HFF-Myc (cell line): ENCODE results near the gene MR1.

ENCODE experiments used
- DNase-seq: peaks from one replicate; pipeline ENCODE4 v3.0.0-alpha.2; 2011; ENCODE audit warnings: low read depth; ENCODE audit errors: extremely low read depth
- H3K4me3 ChIP-seq: replicated peaks from 2 replicates; pipeline ENCODE4 v1.5.1; 2011; ENCODE audit warnings: low read depth, mild to moderate bottlenecking, control low read depth, low read length
- TF ChIP-seq, protein P1 (sequence below): IDR thresholded peaks from 2 replicates; pipeline ENCODE4 v1.5.1; 2012; ENCODE audit warnings: mild to moderate bottlenecking, low read depth, low read length, control low read depth; ENCODE audit errors: missing control alignments

Gene MR1

DNA sequence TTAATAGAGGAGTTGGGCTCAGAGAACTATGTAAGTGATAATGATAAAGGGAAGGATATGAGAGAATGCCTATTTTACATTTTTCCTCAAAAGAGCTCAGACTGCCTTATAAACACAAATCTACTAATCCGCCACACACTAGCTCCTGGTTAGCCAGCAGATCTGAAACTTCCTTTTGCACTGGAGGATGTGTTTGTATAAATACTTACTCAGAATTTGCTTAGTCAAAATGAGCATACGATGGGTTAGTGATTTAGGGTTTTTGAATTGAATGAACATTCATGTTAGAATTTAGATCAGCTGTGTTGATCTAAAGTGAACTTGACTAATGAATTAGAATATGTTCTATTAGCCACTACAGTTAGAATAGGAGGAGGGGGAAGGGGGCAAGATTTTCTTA lies 45.6 kb downstream of the MR1 start:
- TF ChIP-seq, protein P1, sequence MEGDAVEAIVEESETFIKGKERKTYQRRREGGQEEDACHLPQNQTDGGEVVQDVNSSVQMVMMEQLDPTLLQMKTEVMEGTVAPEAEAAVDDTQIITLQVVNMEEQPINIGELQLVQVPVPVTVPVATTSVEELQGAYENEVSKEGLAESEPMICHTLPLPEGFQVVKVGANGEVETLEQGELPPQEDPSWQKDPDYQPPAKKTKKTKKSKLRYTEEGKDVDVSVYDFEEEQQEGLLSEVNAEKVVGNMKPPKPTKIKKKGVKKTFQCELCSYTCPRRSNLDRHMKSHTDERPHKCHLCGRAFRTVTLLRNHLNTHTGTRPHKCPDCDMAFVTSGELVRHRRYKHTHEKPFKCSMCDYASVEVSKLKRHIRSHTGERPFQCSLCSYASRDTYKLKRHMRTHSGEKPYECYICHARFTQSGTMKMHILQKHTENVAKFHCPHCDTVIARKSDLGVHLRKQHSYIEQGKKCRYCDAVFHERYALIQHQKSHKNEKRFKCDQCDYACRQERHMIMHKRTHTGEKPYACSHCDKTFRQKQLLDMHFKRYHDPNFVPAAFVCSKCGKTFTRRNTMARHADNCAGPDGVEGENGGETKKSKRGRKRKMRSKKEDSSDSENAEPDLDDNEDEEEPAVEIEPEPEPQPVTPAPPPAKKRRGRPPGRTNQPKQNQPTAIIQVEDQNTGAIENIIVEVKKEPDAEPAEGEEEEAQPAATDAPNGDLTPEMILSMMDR: no peak
- H3K4me3 ChIP-seq: no peak overlapping the region
- no peak for DNase-seq

DNA sequence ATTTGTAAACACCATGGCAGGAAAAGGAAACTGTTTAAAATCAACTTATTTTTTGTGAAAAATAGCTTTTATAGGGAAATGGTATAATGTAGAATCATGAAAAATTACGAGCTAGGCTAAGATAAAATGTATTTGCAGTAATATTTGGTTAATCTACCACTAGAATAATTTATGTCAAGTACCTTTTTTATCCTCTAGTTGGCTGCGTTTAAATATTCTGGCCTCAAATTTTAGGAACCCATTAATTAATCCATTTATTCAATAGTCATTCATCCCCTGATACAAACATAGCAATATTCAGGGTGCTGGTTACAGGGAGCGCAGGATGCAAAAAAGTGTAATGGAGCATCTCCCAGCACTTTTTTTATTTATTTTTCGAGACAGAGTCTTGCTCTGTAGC lies 46.1 kb downstream of the MR1 start:
- TF ChIP-seq, protein P1: no peak
- no peak overlapping the region for H3K4me3 ChIP-seq
- no peak for DNase-seq

DNA sequence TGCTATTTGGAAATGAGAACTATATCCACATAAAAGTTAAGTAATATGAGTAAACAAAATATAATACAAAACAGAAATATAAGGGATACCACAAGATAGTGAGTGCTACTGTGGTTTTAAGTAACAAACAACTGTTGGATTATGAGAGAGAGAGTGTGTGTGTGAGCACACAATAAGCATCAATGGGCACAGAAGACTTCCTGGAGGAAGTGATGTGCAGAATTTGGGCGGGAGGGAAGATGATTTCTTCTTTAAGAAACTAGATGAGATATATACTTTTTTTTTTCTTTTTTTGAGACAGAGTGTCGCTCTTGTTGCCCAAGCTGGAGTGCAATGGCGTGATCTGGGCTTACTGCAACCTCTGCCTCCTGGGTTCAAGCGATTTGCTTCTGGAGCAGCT lies 46.8 kb downstream of the MR1 start:
- TF ChIP-seq, protein P1: no peak
- no peak overlapping the region for H3K4me3 ChIP-seq
- DNase-seq: no peak

DNA sequence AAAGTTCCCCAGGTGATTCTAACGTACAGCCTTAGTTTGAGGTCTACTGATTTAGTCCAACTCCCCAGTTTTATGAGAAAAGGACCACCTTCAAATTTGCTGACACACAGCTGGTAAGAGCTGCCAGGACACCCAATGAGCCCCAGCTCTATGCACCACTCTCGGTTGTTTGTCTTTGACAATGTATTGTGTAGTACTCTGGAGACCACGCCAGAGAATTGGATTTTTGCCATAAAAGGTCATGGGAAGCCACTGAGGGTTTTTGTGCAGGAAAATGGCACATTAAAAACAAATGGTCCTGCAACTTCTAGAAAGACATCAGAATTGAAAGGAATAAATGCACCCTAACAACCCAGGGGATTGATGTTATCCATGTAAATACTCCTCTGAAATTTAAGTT lies 47.6 kb downstream of the MR1 start:
- TF ChIP-seq, protein P1: no peak
- DNase-seq: no peak
- no peak overlapping the region for H3K4me3 ChIP-seq

DNA sequence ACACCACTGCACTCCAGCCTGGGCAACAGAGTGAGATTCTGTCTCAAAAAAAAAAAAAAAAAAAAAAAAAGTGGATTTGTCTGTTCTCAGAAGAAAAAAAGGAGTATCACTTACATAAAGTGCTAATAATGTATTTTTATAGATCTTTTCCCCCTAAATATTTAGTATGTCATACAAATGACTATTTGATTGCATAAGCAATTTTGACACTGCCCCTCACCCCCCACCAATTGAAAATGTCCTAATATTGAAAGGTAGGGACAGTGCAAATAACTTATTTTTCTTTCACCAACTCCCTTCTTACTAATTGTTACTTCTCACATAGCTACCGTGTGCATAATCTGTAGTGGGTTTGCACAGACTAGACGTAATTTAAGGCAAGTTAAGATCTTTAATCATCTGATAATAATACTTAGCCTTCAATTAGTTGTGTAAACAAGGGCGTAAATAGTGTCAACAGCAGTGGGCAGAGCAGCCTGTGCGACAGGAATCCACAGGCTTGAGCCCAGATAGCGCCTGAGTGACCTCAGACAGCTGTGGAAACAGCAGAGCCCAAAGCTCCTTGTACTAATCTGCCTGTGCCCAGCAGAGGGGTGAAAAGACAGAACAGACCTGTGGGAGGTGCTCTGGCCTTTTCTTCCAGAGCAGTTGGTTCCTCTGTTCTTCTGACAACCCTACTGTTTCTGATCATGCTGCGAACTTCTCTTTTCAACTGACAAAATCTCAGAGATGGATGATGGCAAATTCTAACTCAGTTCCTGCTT lies 50.2 kb downstream of the MR1 start:
- DNase-seq: no peak
- TF ChIP-seq, protein P1: peak; percentile 40
- no peak overlapping the region for H3K4me3 ChIP-seq

DNA sequence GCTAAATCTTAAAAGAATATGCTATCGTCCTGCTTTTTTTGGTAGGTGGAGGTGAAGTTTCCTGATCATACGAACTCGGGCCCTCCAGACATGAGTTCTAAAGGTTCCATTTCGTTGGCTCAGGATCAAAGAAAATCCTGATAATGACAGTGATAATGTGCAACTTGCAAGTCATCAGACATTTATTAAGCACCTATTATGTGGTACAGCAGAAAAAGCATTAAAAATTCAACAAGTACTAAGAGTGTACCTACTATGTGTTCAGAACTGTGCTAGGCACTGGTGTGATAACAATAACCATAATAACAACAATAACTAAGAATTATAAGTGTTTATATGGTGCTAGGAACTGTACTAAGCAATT lies 50.8 kb downstream of the MR1 start:
- DNase-seq: no peak
- no peak overlapping the region for H3K4me3 ChIP-seq
- TF ChIP-seq, protein P1: no peak

DNA sequence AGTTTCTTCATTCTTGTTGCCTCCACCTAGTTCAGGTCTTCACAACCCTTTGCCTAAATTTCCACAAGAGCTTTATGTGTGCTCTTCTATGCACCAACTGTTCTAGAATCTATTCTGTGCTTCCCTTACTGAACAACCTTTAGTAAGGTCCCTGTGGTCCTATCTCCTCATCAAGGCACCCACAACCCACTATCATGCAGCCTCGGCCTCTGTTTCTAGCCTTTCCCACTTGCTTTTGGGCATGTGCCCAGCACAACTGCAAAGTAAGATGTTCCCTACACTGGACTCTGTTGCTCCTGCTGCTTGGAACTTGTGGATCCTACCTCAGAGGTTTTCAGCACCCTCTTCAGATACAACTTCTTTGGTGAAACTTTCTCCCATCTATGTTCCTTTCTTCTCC lies 52.3 kb downstream of the MR1 start:
- no peak for DNase-seq
- H3K4me3 ChIP-seq: no peak overlapping the region
- TF ChIP-seq, protein P1: no peak
